HEK293T (cell line): ENCODE measurements around the gene GBP5.

Source experiments
- BHLHE40 ChIP-seq: fragments of 450-650 bp; IDR thresholded peaks from 2 replicates; pipeline ENCODE4 v1.6.1; 2016; ENCODE audit warnings: mild to moderate bottlenecking, moderate library complexity, borderline replicate concordance
- FOXM1 ChIP-seq: fragments of 450-650 bp; IDR thresholded peaks from 2 replicates; pipeline ENCODE4 v1.6.1; 2017; ENCODE audit warnings: mild to moderate bottlenecking, borderline replicate concordance
- L3MBTL2 ChIP-seq: fragments of 450-650 bp; conservative IDR thresholded peaks from 2 replicates; pipeline ENCODE4 v1.6.1; 2016; ENCODE audit warnings: mild to moderate bottlenecking
- SP1 ChIP-seq: fragments of 450-650 bp; IDR thresholded peaks from 2 replicates; pipeline ENCODE4 v1.6.1; 2017
- SUZ12 ChIP-seq: fragments of 450-650 bp; IDR thresholded peaks from 2 replicates; pipeline ENCODE4 v1.6.1; 2016; ENCODE audit warnings: mild to moderate bottlenecking
- TF ChIP-seq, protein P1 (sequence below): fragments of 450-650 bp; IDR thresholded peaks from 2 replicates; pipeline ENCODE4 v1.6.1; 2016

DNA sequence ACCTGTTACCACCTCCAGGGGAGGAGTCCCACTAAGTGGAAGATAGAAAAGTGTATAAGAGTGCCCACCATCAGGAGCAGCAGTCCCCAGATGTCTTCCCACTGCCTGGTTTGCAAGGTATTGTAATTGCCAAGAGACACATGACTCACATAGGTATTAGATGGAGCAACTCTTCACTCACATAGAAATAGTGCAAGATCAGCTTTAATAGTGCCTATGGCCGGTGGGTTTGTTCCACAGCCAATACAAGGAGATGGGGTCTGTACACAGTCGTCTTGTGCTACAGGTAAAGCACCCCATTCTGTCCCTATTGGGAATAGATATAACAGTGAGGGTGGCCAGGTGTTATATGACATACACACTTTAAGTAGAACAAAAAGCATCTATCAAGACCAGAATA lies 18.6 kb upstream of the GBP5 start:
- TF ChIP-seq SP1 = no peak
- no peak for TF ChIP-seq SUZ12
- TF ChIP-seq BHLHE40 = no peak
- TF ChIP-seq FOXM1 = no peak
- no peak for TF ChIP-seq L3MBTL2
- TF ChIP-seq, protein P1, sequence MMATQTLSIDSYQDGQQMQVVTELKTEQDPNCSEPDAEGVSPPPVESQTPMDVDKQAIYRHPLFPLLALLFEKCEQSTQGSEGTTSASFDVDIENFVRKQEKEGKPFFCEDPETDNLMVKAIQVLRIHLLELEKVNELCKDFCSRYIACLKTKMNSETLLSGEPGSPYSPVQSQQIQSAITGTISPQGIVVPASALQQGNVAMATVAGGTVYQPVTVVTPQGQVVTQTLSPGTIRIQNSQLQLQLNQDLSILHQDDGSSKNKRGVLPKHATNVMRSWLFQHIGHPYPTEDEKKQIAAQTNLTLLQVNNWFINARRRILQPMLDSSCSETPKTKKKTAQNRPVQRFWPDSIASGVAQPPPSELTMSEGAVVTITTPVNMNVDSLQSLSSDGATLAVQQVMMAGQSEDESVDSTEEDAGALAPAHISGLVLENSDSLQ = no peak
